Stomach smooth muscle (tissue), 2 donors: Measurements from ENCODE around the gene STAP2.
"Not testable (repeated sequence)": the region's sequence is repeated elsewhere in the genome, so short reads cannot be mapped to it uniquely, and the experiment has no call there.

ENCODE experiments used
- H3K27ac ChIP-seq: one replicate; pipeline ENCODE4 v1.7.0; 2013; ENCODE audit warnings: mild to moderate bottlenecking, low read length, inconsistent platforms
- H3K27me3 ChIP-seq, 2 donors: one replicate each; pipeline ENCODE4 v1.7.0; 2013; ENCODE audit warnings: low read length in 2 of 2; ENCODE audit not compliant: insufficient read depth in 2 of 2, control insufficient read depth in 1 of 2
- H3K36me3 ChIP-seq, 2 donors: one replicate each; pipeline ENCODE4 v1.7.0; 2013; ENCODE audit warnings: low read length in 2 of 2; ENCODE audit not compliant: control insufficient read depth in 2 of 2, insufficient read depth in 2 of 2
- H3K4me1 ChIP-seq: one replicate; pipeline ENCODE4 v1.7.0; 2013; ENCODE audit warnings: low read length; ENCODE audit not compliant: control insufficient read depth, insufficient read depth
- H3K4me3 ChIP-seq, 2 donors: one replicate each; pipeline ENCODE4 v1.7.0; 2013; ENCODE audit warnings: low read length in 2 of 2
- H3K9ac ChIP-seq, 2 donors: one replicate each; pipeline ENCODE4 v1.7.0; 2013; ENCODE audit warnings: low read length in 2 of 2, mild to moderate bottlenecking in 1 of 2
- H3K9me3 ChIP-seq, 2 donors: one replicate each; pipeline ENCODE4 v1.7.0; 2013; ENCODE audit warnings: low read length in 2 of 2; ENCODE audit not compliant: control insufficient read depth in 2 of 2
- donor health status: healthy.
- donor health status: Pancreatic carcinoma.

STAP2 gene

DNA sequence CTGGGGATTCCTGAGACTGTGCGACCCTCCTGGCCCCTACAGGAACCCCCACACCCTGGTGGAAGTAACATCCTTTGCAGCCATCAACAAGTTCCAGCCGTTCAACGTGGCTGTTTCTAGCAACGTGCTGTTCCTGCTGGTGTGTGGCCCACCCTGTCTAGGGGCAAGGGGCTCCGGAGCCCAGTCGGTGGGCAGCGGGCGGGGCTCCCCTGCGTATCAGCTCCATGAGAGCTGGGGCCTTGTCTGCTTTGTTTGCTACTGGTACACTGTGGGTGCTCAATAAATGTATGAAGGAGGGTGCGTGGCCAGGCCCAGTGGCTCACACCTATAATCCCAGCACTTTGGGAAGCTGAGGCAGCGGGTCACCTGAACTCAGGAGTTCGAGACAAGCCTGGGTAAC lies 15.7 kb upstream of the STAP2 start:
- Histone ChIP-seq H3K9ac (no peak overlapping the region), H3K4me3 (no peak overlapping the region), H3K4me1 (peaks cover under 1% of the 10 kb centered on the region), H3K27me3 (no peaks in the 10 kb centered on the region), H3K36me3 (peaks cover 0 to 10% of the 10 kb centered on the region in 2 donors), H3K9me3 (no peaks in the 10 kb centered on the region), H3K27ac (no peak overlapping the region)

DNA sequence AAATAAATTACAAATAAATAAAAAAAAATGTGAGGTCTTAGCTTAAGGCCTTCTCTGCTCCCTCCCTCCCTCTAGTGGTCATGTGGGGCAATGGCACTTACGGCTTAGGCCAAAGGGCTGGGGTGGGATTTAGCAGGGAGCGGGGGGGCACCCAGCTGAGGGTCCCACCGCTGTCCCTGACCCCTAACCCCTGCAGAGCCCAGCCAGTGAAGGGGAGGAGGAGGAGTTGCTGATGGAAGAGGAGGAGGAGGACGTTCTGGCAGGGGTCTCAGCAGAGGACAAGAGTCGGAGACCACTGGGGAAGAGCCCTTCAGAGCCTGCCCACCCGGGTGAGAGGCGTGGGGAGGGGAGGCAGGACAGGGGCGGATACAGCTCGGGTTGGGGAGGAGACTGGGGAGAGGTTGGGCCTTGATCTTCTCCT lies 14.1 kb upstream of the STAP2 start:
- Histone ChIP-seq H3K36me3 (peaks cover 0 to 5% of the 10 kb centered on the region in 2 donors), H3K4me3 (no peak overlapping the region), H3K9ac (no peak overlapping the region), H3K27me3 (no peaks in the 10 kb centered on the region), H3K9me3 (no peaks in the 10 kb centered on the region), H3K4me1 (no peaks in the 10 kb centered on the region), H3K27ac (no peak overlapping the region)

DNA sequence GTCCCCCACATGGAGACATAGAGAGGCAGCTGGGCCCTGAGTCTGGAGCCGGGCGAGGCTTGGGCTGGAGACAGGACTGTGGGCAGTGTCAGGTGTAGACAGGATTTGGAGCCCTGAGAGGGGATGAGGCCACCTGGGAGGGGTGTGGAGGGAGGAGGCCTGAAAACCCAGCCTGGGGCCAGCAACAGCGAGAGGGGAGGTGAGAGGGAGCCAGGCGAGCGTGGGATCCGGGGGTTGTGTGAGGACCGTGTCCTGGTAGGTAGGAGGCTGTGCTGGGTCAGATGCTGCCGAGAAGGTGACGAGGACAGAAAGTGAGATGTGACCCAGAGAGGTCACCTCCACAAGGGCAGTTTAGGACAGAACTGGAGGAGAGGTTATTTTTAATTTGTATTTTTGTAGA lies 12.1 kb upstream of the STAP2 start:
- no peaks in the 10 kb centered on the region for H3K27me3 ChIP-seq
- H3K4me3 ChIP-seq: no peak overlapping the region
- H3K36me3 ChIP-seq: peaks cover 0 to 7% of the 10 kb centered on the region in 2 donors
- no peak overlapping the region for H3K9ac ChIP-seq
- no peaks in the 10 kb centered on the region for H3K4me1 ChIP-seq
- no peak overlapping the region for H3K27ac ChIP-seq
- H3K9me3 ChIP-seq: no peaks in the 10 kb centered on the region

DNA sequence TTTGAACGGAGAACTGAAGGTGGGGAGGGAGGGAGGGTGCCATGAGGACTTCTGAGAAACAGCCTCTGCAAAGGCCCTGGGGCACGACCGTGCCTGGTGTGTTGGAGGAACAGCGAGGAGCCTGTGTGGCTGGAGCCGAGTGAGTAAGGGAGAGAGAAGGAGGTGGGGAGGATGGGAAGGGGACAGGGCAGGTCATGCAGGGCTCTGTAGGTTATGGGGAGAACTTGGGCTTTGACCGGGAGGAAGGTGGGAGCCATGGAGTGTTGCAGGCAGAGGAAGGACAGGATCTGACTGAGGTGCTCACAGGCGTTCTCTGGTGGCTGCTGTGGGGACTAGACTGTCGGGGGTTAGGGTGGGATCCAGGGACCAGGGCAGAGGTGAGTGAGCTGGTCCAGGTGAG lies 11.5 kb upstream of the STAP2 start:
- Histone ChIP-seq H3K36me3 (peaks cover 0 to 7% of the 10 kb centered on the region in 2 donors), H3K9me3 (no peaks in the 10 kb centered on the region), H3K4me3 (no peak overlapping the region), H3K27me3 (no peaks in the 10 kb centered on the region), H3K4me1 (no peaks in the 10 kb centered on the region), H3K27ac (no peak overlapping the region), H3K9ac (no peak overlapping the region)

DNA sequence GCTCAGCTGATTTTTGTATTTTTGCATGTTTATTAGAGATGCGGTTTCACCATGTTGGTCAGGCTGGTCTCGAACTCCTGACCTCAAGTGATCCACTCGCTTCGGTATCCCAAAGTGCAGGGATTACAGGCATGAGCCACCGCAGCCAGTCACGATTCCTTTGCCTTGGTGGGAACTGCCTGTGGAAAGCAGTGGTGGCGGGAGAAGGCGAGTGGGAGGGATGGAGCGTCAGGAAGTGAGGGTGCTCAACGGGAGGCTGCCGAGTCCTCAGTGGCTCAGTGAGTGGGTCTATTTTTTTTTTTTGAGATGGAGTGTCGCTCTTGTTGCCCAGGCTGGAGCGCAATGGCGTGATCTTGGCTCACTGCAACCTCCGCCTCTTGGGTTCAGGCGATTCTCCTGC lies 10.6 kb upstream of the STAP2 start:
- not testable (repeated sequence) for H3K36me3 ChIP-seq, H3K4me1 ChIP-seq, H3K9ac ChIP-seq, H3K9me3 ChIP-seq, H3K4me3 ChIP-seq, H3K27me3 ChIP-seq, H3K27ac ChIP-seq

DNA sequence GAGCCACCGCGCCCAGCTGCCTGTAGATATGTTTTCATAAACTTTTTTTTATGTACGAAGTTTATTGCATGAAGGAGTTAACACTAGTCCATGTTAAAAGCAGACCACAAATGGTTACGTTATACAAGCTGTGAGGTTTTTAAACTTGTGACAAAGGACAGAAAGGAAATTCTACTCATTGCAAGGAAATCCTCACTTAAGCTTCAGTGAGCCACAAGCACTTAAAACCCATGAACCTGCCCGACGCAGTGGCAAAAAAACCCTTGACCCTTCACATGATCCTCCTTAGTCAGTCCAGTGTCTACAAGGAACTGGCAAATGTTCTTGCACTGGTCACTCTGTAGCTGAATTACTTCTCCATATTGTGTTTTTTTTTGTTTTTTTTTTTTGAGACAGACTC lies 8.9 kb upstream of the STAP2 start:
- Histone ChIP-seq H3K9ac (no peak overlapping the region), H3K36me3 (peaks cover 0 to 7% of the 10 kb centered on the region in 2 donors), H3K4me3 (no peak overlapping the region), H3K27me3 (no peaks in the 10 kb centered on the region), H3K4me1 (peaks cover 12% of the 10 kb centered on the region), H3K27ac (no peak overlapping the region), H3K9me3 (no peaks in the 10 kb centered on the region)

DNA sequence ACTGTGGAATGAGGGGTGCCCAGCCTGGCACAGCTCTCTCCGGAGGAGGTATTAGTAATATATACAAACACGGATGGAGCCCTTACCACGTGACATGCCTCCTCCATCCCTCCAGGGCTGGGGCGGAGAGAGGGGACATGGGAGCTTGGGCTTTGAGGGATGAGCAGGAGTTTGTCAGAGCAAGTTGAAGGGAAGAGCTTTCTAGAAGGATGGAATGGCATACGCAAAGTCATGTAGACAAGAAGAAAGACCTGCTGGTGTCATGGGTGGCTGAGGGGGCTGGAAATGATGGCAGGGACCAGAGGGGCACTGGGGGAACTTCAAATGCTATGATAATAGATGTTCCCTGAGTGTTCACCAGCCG lies 7.4 kb upstream of the STAP2 start:
- Histone ChIP-seq H3K9ac (no peak overlapping the region), H3K27me3 (no peaks in the 10 kb centered on the region), H3K9me3 (no peaks in the 10 kb centered on the region), H3K4me3 (no peak overlapping the region), H3K36me3 (peaks cover 0 to 7% of the 10 kb centered on the region in 2 donors), H3K27ac (no peak overlapping the region), H3K4me1 (peaks cover 18% of the 10 kb centered on the region)

DNA sequence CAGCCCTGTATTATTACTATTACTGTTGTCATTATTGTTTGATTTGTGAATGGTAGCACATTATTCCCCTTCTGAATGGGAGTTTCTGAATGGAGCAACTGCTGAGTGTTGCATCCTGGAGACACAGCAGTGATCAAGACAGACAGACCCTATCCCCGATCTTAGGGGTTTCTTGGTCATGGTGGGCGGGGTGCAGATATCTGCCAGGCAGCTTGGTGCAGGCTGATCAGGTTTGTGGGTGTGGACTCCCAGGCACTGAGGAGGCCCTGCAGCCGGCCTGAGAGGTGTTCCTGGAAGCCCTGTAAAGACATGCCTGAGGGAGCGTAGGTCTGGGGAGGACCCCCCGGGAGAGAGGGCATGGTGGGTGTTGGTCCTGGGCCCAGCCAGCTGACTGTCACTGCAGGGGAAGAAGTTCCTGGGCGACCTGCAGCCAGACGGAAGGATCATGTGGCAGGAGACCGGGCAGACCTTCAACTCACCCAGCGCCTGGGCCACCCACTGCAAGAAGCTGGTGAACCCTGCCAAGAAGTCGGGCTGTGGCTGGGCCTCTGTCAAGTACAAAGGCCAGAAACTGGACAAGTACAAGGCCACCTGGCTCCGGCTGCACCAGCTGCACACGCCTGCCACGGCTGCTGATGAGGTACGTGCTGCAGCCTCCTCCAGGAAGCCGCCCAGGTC lies 6.9 kb upstream of the STAP2 start:
- Histone ChIP-seq H3K9ac (no peak overlapping the region), H3K27me3 (no peaks in the 10 kb centered on the region), H3K4me3 (no peak overlapping the region), H3K9me3 (no peaks in the 10 kb centered on the region), H3K4me1 (peaks cover 18% of the 10 kb centered on the region), H3K36me3 (peaks cover 0 to 7% of the 10 kb centered on the region in 2 donors), H3K27ac (no peak overlapping the region)

DNA sequence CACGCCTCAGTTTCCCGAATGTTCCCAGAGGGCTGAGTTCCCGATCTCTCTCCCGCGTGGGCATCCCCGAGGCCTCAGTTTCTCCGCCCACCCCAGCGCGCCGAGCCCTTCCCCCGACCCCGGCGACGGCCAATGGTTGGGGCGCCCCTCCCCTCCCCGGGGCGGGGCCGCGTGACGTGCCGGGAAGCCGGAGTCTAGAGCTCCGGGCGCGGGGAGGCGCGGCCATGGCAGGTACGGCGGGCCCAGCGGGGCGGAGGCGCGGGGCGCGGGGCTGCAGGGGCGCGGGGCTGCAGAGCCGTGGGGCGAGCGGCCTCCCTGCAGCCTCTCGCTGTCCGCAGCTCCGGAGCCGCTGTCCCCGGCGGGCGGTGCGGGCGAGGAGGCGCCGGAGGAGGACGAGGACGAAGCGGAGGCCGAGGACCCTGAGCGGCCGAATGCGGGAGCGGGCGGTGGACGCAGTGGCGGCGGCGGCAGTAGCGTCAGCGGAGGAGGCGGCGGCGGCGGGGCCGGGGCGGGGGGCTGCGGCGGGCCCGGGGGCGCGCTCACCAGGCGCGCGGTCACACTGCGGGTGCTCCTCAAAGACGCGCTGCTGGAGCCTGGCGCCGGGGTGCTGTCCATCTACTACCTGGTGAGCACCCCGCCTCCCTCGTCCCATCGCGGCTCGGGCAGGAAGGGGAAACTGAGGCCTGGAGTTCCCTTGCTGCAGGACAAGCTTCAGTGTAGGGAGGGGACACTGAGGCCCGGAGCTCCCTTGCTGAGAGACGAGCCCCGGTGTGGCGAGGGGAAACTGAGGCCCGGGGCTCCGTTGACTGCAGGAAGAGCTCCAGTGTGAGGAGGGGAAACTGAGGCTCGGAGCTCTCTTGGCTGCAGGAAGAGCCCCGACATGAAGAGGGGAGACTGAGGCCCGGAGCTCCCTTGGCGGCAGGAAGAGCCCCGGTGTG lies 5.0 kb upstream of the STAP2 start, which contains the start of gene MPND:
MPND (plus strand) TSS at position 193 of the 938 bp plus-strand sequence; CDS start at position 225, 32 bp downstream.
- no peaks in the 10 kb centered on the region for H3K27me3 ChIP-seq

DNA sequence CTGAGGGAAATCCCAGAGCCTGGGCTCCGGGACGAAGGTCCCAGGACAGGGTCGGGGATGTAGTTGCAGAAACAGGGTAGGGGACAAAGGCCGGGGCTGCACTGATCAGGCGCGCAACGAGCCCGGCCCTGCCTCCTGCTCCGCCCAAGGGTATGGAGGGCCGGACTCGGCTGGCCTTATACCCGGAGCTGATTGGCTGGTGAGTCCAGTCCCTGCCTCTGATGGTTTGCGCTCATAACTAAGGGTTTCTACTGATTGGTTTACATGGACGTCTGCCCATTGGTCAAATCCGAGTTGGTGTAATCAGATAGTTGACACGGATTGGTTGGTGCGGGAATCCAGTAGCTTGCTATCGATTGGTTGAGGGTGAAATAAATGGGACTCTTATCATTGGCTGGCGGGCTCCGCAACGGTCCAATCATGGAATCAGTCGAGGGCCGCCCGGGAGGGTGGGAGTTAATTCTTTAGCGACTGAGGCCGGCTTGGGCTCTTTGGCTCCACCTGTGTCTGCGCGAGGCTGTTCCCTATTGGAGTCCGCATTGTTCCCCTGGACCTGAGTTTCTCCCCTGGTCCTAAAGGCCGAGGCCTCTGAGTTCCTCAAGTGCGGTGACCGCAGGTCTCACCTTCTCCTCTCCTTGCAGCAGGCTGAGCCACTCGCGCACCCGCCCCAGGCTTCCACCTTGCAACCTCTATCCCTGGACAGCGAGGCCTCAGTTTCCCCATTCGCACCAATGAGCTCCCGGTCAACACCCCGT lies 4.2 kb upstream of the STAP2 start:
- H3K36me3 ChIP-seq: peaks cover 0 to 2% of the 10 kb centered on the region in 2 donors
- H3K4me1 ChIP-seq: peaks cover 25% of the 10 kb centered on the region
- peak overlapping the region; percentile 89 to 97 for H3K4me3 ChIP-seq
- no peaks in the 10 kb centered on the region for H3K9me3 ChIP-seq
- H3K27me3 ChIP-seq: no peaks in the 10 kb centered on the region
- H3K9ac ChIP-seq: peak overlapping the region; percentile 81 to 92
- H3K27ac ChIP-seq: peak overlapping the region; percentile 93

More for the DNA sequence above, 5.0 kb upstream of the STAP2 start, which contains the start of gene MPND:
- peak within 1 kb of the TSS; percentile 93 for H3K27ac ChIP-seq
- peaks cover 18% of the 10 kb centered on the region for H3K4me1 ChIP-seq
- peaks cover 0 to 2% of the 10 kb centered on the region in 2 donors for H3K36me3 ChIP-seq
- H3K9ac ChIP-seq: peak within 1 kb of the TSS; percentile 81 to 92
- peak within 1 kb of the TSS; percentile 89 to 97 for H3K4me3 ChIP-seq
- H3K9me3 ChIP-seq: no peaks in the 10 kb centered on the region
